ENCODE results near the gene BLNK. TPM values are rescaled to one million over a fixed set of nuclear protein-coding genes. Genes with fewer than 3 reads are reported as not detected.
A peak's percentile ranks its signal among the peaks of the same experiment; 100 is the strongest.
"Not testable (repeated sequence)": the region's sequence is repeated elsewhere in the genome, so short reads cannot be mapped to it uniquely, and the experiment has no call there.

The BLNK gene
- total RNA-seq, 1 donor from 2014 or later = not detected

GRCh38 chr10:96201525-96201924 is 69.8 kb downstream of the BLNK start:
- no peaks in the 10 kb centered on the region for H3K36me3 Mint-ChIP-seq (ENCODE audit: unreplicated experiment)
- no peak overlapping the region for H3K27ac Mint-ChIP-seq (ENCODE audit: unreplicated experiment)
- no peak overlapping the region for H3K4me3 Mint-ChIP-seq (ENCODE audit: unreplicated experiment)
- no peak for TF ChIP-seq CTCF (IDR thresholded peaks at IDR 0.05)
- H3K27me3 Mint-ChIP-seq (ENCODE audit: unreplicated experiment) = peaks cover 3% of the 10 kb centered on the region
- H3K4me1 Mint-ChIP-seq (ENCODE audit: unreplicated experiment) = no peaks in the 10 kb centered on the region
- no peak for DNase-seq (ENCODE audit: extremely low spot score, unreplicated experiment)
- no peaks in the 10 kb centered on the region for H3K9me3 Mint-ChIP-seq (ENCODE audit: unreplicated experiment)

- H3K36me3 Mint-ChIP-seq (ENCODE audit: unreplicated experiment); H3K9me3 Mint-ChIP-seq (ENCODE audit: unreplicated experiment); H3K27me3 Mint-ChIP-seq (ENCODE audit: unreplicated experiment); H3K4me3 Mint-ChIP-seq (ENCODE audit: unreplicated experiment); DNase-seq (ENCODE audit: extremely low spot score, unreplicated experiment): not testable (repeated sequence)
- Mint-ChIP-seq H3K4me1 (ENCODE audit: unreplicated experiment) (peaks cover 22% of the 10 kb centered on the region), H3K27ac (ENCODE audit: unreplicated experiment) (peak overlapping the region; percentile 52)
Observed at GRCh38 chr10:96189505-96189904, 81.9 kb downstream of the BLNK start.

GRCh38 chr10:96188916-96189315 is 82.5 kb downstream of the BLNK start:
- Mint-ChIP-seq H3K27ac (ENCODE audit: unreplicated experiment) (peak overlapping the region; percentile 52), H3K4me1 (ENCODE audit: unreplicated experiment) (peaks cover 22% of the 10 kb centered on the region), H3K36me3 (ENCODE audit: unreplicated experiment) (no peaks in the 10 kb centered on the region), H3K27me3 (ENCODE audit: unreplicated experiment) (no peaks in the 10 kb centered on the region), H3K4me3 (ENCODE audit: unreplicated experiment) (no peak overlapping the region), H3K9me3 (ENCODE audit: unreplicated experiment) (peaks cover 2% of the 10 kb centered on the region)
- DNase-seq (ENCODE audit: extremely low spot score, unreplicated experiment) = no peak
- TF ChIP-seq CTCF (IDR thresholded peaks at IDR 0.05) = no peak

DNA sequence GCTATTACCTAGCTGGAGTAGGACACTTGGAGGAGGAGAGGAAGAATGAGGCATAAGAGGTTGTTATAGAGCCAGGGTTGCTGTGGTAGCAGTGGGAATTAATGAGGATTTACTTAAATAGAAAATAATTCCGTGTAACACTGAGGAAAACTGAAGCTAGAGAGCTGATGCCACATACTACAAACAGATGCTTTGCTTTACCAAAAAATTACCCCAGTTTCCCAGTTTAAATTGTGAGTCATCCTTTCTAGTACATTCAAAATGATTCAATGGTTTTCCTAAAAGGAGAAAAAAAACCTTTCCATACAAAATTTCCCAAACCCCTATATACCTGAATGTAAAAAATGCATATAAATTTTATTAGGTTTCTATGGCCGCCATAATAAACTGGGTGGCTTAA is 82.9 kb downstream of the BLNK start:
- Mint-ChIP-seq H3K27ac (ENCODE audit: unreplicated experiment) (peak overlapping the region; percentile 52), H3K4me1 (ENCODE audit: unreplicated experiment) (peaks cover 22% of the 10 kb centered on the region), H3K9me3 (ENCODE audit: unreplicated experiment) (peaks cover 7% of the 10 kb centered on the region), H3K36me3 (ENCODE audit: unreplicated experiment) (no peaks in the 10 kb centered on the region), H3K4me3 (ENCODE audit: unreplicated experiment) (no peak overlapping the region), H3K27me3 (ENCODE audit: unreplicated experiment) (peaks cover 3% of the 10 kb centered on the region)
- TF ChIP-seq CTCF (IDR thresholded peaks at IDR 0.05) = no peak
- no peak for DNase-seq (ENCODE audit: extremely low spot score, unreplicated experiment)

- no peak for DNase-seq (ENCODE audit: extremely low spot score, unreplicated experiment)
- peaks cover 2% of the 10 kb centered on the region for H3K36me3 Mint-ChIP-seq (ENCODE audit: unreplicated experiment)
- no peaks in the 10 kb centered on the region for H3K4me1 Mint-ChIP-seq (ENCODE audit: unreplicated experiment)
- no peak overlapping the region for H3K27ac Mint-ChIP-seq (ENCODE audit: unreplicated experiment)
- no peak for TF ChIP-seq CTCF (IDR thresholded peaks at IDR 0.05)
- peaks cover 59% of the 10 kb centered on the region for H3K9me3 Mint-ChIP-seq (ENCODE audit: unreplicated experiment)
- H3K27me3 Mint-ChIP-seq (ENCODE audit: unreplicated experiment) = peaks cover 4% of the 10 kb centered on the region
- H3K4me3 Mint-ChIP-seq (ENCODE audit: unreplicated experiment) = no peak overlapping the region
Observed at GRCh38 chr10:96176985-96177384, 94.4 kb downstream of the BLNK start.

DNA sequence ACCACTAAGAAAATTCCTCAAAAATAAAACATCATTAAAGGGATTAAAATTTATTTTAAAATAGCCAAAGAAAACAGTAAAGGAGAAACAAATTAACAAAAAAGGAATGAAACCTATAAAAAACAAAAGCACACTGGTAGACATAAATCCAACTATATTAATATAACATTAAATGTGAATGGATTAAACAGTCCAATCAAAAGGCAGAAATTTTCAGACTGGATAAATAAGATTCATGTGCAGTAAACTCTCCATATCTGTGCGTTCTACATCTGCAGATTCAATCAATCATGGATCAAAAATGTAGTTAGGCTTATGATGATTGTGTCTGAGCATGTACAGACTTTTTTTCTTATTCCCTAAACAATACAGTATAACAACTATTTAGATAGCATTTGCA is 98.7 kb downstream of the BLNK start:
- no peak for TF ChIP-seq CTCF (IDR thresholded peaks at IDR 0.05)
- peaks cover 3% of the 10 kb centered on the region for H3K4me1 Mint-ChIP-seq (ENCODE audit: unreplicated experiment)
- peaks cover 57% of the 10 kb centered on the region for H3K9me3 Mint-ChIP-seq (ENCODE audit: unreplicated experiment)
- peaks cover 11% of the 10 kb centered on the region for H3K36me3 Mint-ChIP-seq (ENCODE audit: unreplicated experiment)
- no peak for DNase-seq (ENCODE audit: extremely low spot score, unreplicated experiment)
- no peak overlapping the region for H3K27ac Mint-ChIP-seq (ENCODE audit: unreplicated experiment)
- H3K4me3 Mint-ChIP-seq (ENCODE audit: unreplicated experiment) = no peak overlapping the region
- no peaks in the 10 kb centered on the region for H3K27me3 Mint-ChIP-seq (ENCODE audit: unreplicated experiment)

Measured in osteocyte (in vitro differentiated cells).